Right lobe of liver (tissue), 6 donors: ENCODE results near the gene TNFRSF1A. TPM values are rescaled to one million over a fixed set of nuclear protein-coding genes. Genes with fewer than 3 reads are reported as not detected.

Experiments
- ATAC-seq, 4 donors: fragments of 200-7000 bp; cut with Tn5 transposase; one replicate each; pipeline ENCODE4 v1.9.1; 2020; ENCODE audit warnings: mild to moderate bottlenecking in 4 of 4, moderate library complexity in 4 of 4
- DNase-seq, 3 donors: peaks; one replicate each; pipeline ENCODE4 v3.0.0-alpha.2; 2020
- H3K27ac ChIP-seq, 3 donors: fragments of 200-600 bp; one replicate each; pipeline ENCODE4 v1.8.0; 2022
- H3K27me3 ChIP-seq, 2 donors: fragments of 200-600 bp; one replicate each; pipeline ENCODE4 v1.8.0; 2022
- H3K36me3 ChIP-seq, 4 donors: fragments of 200-600 bp; sonication (generic) in 1 of 4; one replicate each; pipeline versions ENCODE4 v1.5.1 to v1.8.0; 2017 to 2022; ENCODE audit warnings: control low read depth in 1 of 4
- H3K4me1 ChIP-seq, 4 donors: fragments of 200-600 bp; sonication (generic) in 1 of 4; one replicate each; pipeline versions ENCODE4 v1.5.1 to v1.8.0; 2017 to 2022; ENCODE audit warnings: control low read depth in 1 of 4
- H3K4me3 ChIP-seq, 3 donors: fragments of 200-600 bp; one replicate each; pipeline ENCODE4 v1.8.0; 2022
- H3K9me3 ChIP-seq, 4 donors: fragments of 200-600 bp; sonication (generic) in 1 of 4; one replicate each; pipeline versions ENCODE4 v1.5.1 to v1.8.0; 2017 to 2022; ENCODE audit warnings: control low read depth in 1 of 4
- CTCF ChIP-seq, 4 donors: fragments of 200-600 bp in 3 of 4; fragments of 450-650 bp in 1 of 4; IDR thresholded peaks; one replicate each; pipeline versions ENCODE4 v1.5.1 to v1.8.0; 2016 to 2022; ENCODE audit warnings: antibody characterized with exemption in 4 of 4, mild to moderate bottlenecking in 2 of 4
- POLR2A ChIP-seq: fragments of 450-650 bp; IDR thresholded peaks from one replicate; pipeline ENCODE4 v1.6.1; 2017; ENCODE audit warnings: antibody characterized with exemption, mild to moderate bottlenecking
- WGBS: methylation state at CpG from one replicate; pipeline ENCODE4 v1.1.6; 2018; ENCODE audit warnings: low coverage, low lambda C conversion rate; ENCODE audit not compliant: insufficient coverage; ENCODE audit errors: missing lambda C conversion rate; 5-methylcytosine and 5-hydroxymethylcytosine counted together
- intact Hi-C, 2 donors: fragments of 100-400 bp; cut with DNase I; formaldehyde crosslinking; loops; one replicate each; pipeline versions ENCODE4 v1.11.2 to v1.14.1; 2022
- total RNA-seq, 6 experiments: library from RNA; depleted of rRNA in 2 of 6; stranded (reverse); fragments of >200 nt in 2 of 6; fragmentation: NEBNext Ultra II Directional in 3 of 6; extraction: Animal tissue kit (Norgen Biotek cat#: 25700) in 3 of 6; gene quantifications; one replicate each; pipeline versions ENCODE4 v1.1.0 to v1.2.4, GENCODE V29; 2016 to 2023
- donor health status: DM: no; HTN: yes; CAD: no.
- donor health status: DM: no; HTN: no; CAD: no.
- donor health status: DM: no; HTN: no; CAD: no.
- donor health status: DM: no; HTN: yes; CAD: no.
- donor health status: DM: no; HTN: yes; CAD: no.

TNFRSF1A gene
- total RNA-seq, 6 experiments from 2014 or later: 70.6 to 199 (median 117) TPM

- ATAC-seq (peak; percentile 14 to 46 (median 21)), DNase-seq (no peak)
- TF ChIP-seq POLR2A: no peak
- TF ChIP-seq CTCF (IDR thresholded peaks at IDR 0.05): no peak
- H3K4me1 ChIP-seq: peaks cover 0 to 19% (median 4%) of the 10 kb centered on the region in 4 donors
- H3K4me3 ChIP-seq: no peak overlapping the region
- no peaks in the 10 kb centered on the region for H3K27me3 ChIP-seq
- no peaks in the 10 kb centered on the region for H3K36me3 ChIP-seq
- 44% methylated on average over 15 of the region's 15 CpGs for WGBS
- peak overlapping the region in 1 of 3 donors; percentile 21 for H3K27ac ChIP-seq
- intact Hi-C loops: no loop called here
- no peaks in the 10 kb centered on the region for H3K9me3 ChIP-seq
Measured at GRCh38 chr12:6367969-6368892, 26.4 kb upstream of the TNFRSF1A start.

- ATAC-seq: peak in 1 of 4 donors; percentile 4
- H3K27ac ChIP-seq: no peak overlapping the region
- DNase-seq: no peak
- H3K4me3 ChIP-seq: no peak overlapping the region
- H3K9me3 ChIP-seq: no peaks in the 10 kb centered on the region
- WGBS: 55% methylated on average over 11 of the region's 11 CpGs
- H3K27me3 ChIP-seq: no peaks in the 10 kb centered on the region
- intact Hi-C loops: no loop called here
- H3K36me3 ChIP-seq: no peaks in the 10 kb centered on the region
- TF ChIP-seq POLR2A (no peak), CTCF (IDR thresholded peaks at IDR 0.05) (peak in 3 of 4 donors; percentile 6 to 26 (median 19))
- peaks cover 0 to 27% (median 9%) of the 10 kb centered on the region in 4 donors for H3K4me1 ChIP-seq
Measured at GRCh38 chr12:6367065-6367968, 25.4 kb upstream of the TNFRSF1A start.

- Histone ChIP-seq H3K27ac (peak overlapping the region; percentile 91 to 98 (median 92)), H3K27me3 (no peaks in the 10 kb centered on the region), H3K36me3 (no peaks in the 10 kb centered on the region), H3K4me1 (peaks cover 0 to 46% (median 24%) of the 10 kb centered on the region in 4 donors), H3K4me3 (peak overlapping the region; percentile 59 to 78 (median 66)), H3K9me3 (no peaks in the 10 kb centered on the region)
- TF ChIP-seq CTCF (IDR thresholded peaks at IDR 0.05): no peak
- no peak for TF ChIP-seq POLR2A
- ATAC-seq (no peak), DNase-seq (peak in 2 of 3 donors; percentile 74 to 80)
- intact Hi-C loops: no loop called here
- 10% methylated on average over 4 of the region's 15 CpGs for WGBS
Measured at GRCh38 chr12:6364044-6364374, 22.1 kb upstream of the TNFRSF1A start.

- intact Hi-C loops: no loop called here
- Histone ChIP-seq H3K27me3 (no peaks in the 10 kb centered on the region), H3K4me1 (peaks cover 0 to 45% (median 22%) of the 10 kb centered on the region in 4 donors), H3K36me3 (no peaks in the 10 kb centered on the region), H3K27ac (peak overlapping the region; percentile 91 to 98 (median 92)), H3K4me3 (peak overlapping the region; percentile 59 to 78 (median 66)), H3K9me3 (no peaks in the 10 kb centered on the region)
- DNase-seq: peak; percentile 84 to 86 (median 85)
- 4% methylated on average over 21 of the region's 59 CpGs for WGBS
- ATAC-seq: peak; percentile 60 to 79 (median 72)
- TF ChIP-seq POLR2A (peak; percentile 78), CTCF (IDR thresholded peaks at IDR 0.05) (no peak)
Measured at GRCh38 chr12:6363330-6364043, 21.6 kb upstream of the TNFRSF1A start.
